Right lobe of liver (tissue), 4 donors: Measurements from ENCODE around the gene SHD.

ENCODE experiments used
- POLR2A ChIP-seq: fragments of 450-650 bp; IDR thresholded peaks from one replicate; pipeline ENCODE4 v1.6.1; 2017; ENCODE audit warnings: antibody characterized with exemption, mild to moderate bottlenecking
- TF ChIP-seq, protein P1 (sequence below), 4 donors: fragments of 200-600 bp in 3 of 4; fragments of 450-650 bp in 1 of 4; IDR thresholded peaks; one replicate each; pipeline versions ENCODE4 v1.5.1 to v1.8.0; 2016 to 2022; ENCODE audit warnings: antibody characterized with exemption in 4 of 4, mild to moderate bottlenecking in 2 of 4
- donor health status: DM: no; HTN: no; CAD: no.
- donor health status: DM: no; HTN: no; CAD: no.
- donor health status: DM: no; HTN: yes; CAD: no.

DNA sequence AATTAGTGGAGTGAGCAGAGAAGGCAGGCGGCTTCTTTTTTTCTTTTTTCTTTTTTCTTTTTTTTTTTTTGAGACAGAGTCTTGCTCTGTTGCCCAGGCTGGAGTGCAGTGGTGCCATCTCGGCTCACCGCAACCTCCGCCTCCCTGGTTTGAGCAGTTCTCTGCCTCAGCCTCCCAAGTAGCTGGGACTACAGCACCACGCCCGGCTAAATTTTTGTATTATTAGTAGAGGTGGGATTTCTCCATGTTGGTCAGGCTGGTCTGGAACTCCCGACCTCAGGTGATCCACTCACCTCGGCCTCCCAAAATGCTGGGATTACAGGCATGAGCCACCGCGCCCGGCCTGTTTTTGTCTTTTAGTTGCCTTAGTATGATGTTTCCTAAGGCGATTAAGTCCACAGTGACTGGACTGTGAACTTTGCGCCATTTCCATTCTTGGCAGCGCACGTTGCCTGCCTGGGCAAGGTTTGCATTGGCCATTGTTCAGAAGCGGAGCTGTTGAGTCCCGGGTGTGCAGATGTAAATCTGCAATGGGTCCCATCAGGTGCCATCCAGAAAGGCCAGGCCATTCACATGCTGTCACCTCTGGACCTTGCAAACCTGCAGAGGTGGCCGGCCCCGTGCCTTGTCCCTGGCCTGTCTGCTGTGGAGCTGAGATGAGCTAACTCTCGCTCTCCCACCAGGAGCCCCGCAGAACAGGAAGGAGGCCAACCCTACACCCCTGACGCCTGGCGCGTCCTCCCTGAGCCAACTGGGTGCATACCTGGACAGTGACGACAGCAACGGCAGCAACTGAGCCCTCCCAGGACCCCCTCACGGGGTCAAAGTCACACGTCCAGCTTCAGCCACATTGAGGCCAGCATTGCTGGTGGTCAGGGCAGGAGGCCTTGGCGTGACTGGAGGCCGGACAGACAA lies 10.9 kb upstream of the SHD start:
- TF ChIP-seq, protein P1, sequence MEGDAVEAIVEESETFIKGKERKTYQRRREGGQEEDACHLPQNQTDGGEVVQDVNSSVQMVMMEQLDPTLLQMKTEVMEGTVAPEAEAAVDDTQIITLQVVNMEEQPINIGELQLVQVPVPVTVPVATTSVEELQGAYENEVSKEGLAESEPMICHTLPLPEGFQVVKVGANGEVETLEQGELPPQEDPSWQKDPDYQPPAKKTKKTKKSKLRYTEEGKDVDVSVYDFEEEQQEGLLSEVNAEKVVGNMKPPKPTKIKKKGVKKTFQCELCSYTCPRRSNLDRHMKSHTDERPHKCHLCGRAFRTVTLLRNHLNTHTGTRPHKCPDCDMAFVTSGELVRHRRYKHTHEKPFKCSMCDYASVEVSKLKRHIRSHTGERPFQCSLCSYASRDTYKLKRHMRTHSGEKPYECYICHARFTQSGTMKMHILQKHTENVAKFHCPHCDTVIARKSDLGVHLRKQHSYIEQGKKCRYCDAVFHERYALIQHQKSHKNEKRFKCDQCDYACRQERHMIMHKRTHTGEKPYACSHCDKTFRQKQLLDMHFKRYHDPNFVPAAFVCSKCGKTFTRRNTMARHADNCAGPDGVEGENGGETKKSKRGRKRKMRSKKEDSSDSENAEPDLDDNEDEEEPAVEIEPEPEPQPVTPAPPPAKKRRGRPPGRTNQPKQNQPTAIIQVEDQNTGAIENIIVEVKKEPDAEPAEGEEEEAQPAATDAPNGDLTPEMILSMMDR (IDR thresholded peaks at IDR 0.05) = peak in 2 of 4 donors; percentile 3 to 24
- peak; percentile 57 for TF ChIP-seq POLR2A
